HG03066 (cell line): ENCODE results near the gene EXOC4.
A peak's percentile ranks its signal among the peaks of the same experiment; 100 is the strongest.
"Not testable (repeated sequence)": the region's sequence is repeated elsewhere in the genome, so short reads cannot be mapped to it uniquely, and the experiment has no call there.

Source experiments
- ATAC-seq: cut with Tn5 transposase; IDR thresholded peaks from one replicate; pipeline ENCODE4 v1.9.1; 2021; ENCODE audit warnings: low read depth; ENCODE audit not compliant: unreplicated experiment

EXOC4 gene

GRCh38 chr7:134071355-134072331 lies 818.8 kb downstream of the EXOC4 start:
- ATAC-seq = peak; percentile 93

GRCh38 chr7:134073276-134073675 lies 820.4 kb downstream of the EXOC4 start:
- ATAC-seq = no peak

- no peak for ATAC-seq
Observed at GRCh38 chr7:134075799-134076198, 822.9 kb downstream of the EXOC4 start.

GRCh38 chr7:134077560-134077959 lies 824.7 kb downstream of the EXOC4 start:
- not testable (repeated sequence) for ATAC-seq

- no peak for ATAC-seq
Observed at GRCh38 chr7:134078991-134079390, 826.1 kb downstream of the EXOC4 start.

GRCh38 chr7:134081695-134082094 lies 828.8 kb downstream of the EXOC4 start:
- ATAC-seq = no peak

GRCh38 chr7:134083766-134084487 lies 831.0 kb downstream of the EXOC4 start:
- ATAC-seq = no peak

GRCh38 chr7:134084488-134085144 lies 831.7 kb downstream of the EXOC4 start:
- no peak for ATAC-seq

GRCh38 chr7:134085311-134085710 lies 832.4 kb downstream of the EXOC4 start:
- no peak for ATAC-seq

GRCh38 chr7:134086998-134087735 lies 834.3 kb downstream of the EXOC4 start:
- no peak for ATAC-seq

GRCh38 chr7:134088199-134088598 lies 835.3 kb downstream of the EXOC4 start:
- ATAC-seq = no peak

- ATAC-seq = no peak
Observed at GRCh38 chr7:134089446-134089845, 836.6 kb downstream of the EXOC4 start.

GRCh38 chr7:134098072-134098471 lies 845.2 kb downstream of the EXOC4 start:
- no peak for ATAC-seq

- no peak for ATAC-seq
Observed at GRCh38 chr7:134101716-134102115, 848.8 kb downstream of the EXOC4 start.

GRCh38 chr7:134104166-134104565 lies 851.3 kb downstream of the EXOC4 start:
- ATAC-seq = no peak

GRCh38 chr7:134105841-134106240 lies 853.0 kb downstream of the EXOC4 start:
- no peak for ATAC-seq

- no peak for ATAC-seq
Observed at GRCh38 chr7:134108802-134109201, 855.9 kb downstream of the EXOC4 start.

GRCh38 chr7:134113655-134114054 lies 860.8 kb downstream of the EXOC4 start:
- ATAC-seq = no peak

- ATAC-seq = no peak
Observed at GRCh38 chr7:134114992-134115391, 862.1 kb downstream of the EXOC4 start.
